Forelimb muscle (tissue), 1 donor: ENCODE data around the gene EPHA4. TPM values are rescaled to one million over a fixed set of nuclear protein-coding genes. Genes with fewer than 3 reads are reported as not detected.

Experiments used
- DNase-seq: peaks from one replicate; pipeline ENCODE4 v3.0.0-alpha.2; 2013; ENCODE audit warnings: low read depth
- polyA plus RNA-seq: library from polyadenylated mRNA; unstranded; fragments of 120-200 nt; gene quantifications from one replicate; pipeline ENCODE4 v1.2.1, GENCODE V29; 2013; ENCODE audit not compliant: insufficient read length

The EPHA4 gene
- polyA plus RNA-seq, 1 donor, result 8.7 TPM

DNA sequence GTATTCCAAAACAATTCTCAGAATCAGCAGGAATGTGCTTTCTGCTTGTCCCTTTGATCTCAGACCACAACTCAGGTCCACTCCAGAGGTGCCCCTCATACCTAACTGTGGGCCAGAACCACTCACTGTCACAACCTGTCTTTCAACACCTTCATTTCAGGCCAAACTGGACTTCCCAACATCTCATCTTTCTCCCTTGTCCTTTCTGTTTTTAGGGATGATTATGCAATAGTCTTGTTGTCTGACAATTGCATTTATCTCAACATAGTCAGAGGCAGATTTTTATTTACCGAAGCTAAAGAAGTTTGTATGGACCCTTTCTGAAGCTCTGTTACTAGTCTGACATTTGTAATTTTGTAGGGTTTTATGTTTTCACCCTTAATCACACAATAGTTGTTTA is 95.9 kb downstream of the EPHA4 start:
- no peak for DNase-seq

DNA sequence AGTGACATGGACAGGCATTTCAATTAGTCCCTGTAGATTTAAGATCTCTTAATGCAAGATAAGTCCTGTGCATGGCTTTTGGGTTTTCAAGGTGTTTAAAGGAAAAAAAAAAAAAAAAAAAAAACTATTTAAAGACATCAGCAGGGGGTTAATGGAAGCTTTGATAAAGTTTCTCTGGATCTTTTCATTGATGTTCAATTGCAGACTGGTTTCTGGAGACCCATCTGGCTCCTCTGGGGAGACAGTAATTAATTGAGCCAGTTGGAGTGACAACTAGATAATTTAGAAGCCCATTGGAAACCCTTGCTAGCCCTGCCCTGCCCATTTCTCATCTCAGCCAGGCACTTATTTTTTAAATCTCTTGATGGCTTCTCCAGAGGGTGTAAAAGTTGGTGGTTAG is 98.7 kb downstream of the EPHA4 start:
- DNase-seq, result no peak

DNA sequence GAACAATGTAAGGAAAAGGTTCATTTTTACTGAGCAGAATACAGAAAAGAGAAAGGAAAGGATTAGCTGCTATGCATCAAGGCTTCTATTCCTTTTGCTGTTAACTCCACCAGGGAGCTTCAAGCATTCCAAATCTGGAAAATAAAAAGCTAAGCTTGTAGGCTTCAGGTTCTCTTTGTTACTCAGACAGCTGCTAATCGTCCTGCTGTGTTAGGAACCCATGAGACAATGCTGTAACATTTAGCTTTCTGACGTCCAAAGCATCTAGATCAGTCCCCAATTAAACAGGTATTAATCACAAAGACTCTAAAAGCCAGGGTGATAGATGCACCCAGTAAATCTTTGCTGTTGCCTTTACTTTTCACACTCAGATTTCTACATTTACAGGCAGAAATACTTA is 103.8 kb downstream of the EPHA4 start:
- no peak for DNase-seq

DNA sequence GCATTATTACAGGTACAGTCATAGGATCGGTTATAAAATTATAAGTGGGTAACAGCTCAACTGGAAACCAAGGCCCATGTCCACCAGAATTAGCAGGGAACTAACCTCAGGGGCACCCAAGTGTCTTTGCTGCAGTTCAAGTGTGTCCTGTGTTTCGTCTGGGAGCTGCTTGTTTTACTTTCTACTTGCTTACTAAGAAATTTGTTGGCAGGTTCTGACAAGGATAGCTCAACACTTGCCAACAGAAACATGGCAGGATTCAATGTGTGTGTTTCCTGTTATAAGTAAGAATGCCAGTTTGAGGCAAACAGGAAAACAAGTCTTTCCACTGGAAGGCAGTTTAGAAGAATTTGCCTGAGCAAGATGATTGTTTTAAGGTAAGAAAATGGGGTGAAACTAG is 104.5 kb downstream of the EPHA4 start:
- no peak for DNase-seq

DNA sequence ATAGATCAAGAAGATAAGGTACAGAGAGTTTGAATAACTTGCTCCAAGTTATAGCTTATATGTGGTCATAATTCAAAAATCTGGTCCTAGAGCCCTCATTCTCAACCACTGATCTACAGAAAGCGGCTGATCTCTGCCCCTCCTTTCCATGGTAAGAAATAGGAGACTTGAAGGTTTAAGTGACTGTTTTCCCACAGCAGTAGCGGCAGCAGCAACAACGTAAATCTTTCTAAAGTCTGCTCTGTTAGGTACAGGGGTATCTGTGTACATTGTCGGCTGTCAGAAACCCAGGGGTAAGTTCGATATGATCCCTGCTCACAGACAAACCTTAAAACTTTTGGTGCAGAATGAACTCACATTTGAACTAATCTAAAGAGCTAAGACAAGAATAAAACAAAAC is 105.4 kb downstream of the EPHA4 start:
- DNase-seq, result no peak

DNA sequence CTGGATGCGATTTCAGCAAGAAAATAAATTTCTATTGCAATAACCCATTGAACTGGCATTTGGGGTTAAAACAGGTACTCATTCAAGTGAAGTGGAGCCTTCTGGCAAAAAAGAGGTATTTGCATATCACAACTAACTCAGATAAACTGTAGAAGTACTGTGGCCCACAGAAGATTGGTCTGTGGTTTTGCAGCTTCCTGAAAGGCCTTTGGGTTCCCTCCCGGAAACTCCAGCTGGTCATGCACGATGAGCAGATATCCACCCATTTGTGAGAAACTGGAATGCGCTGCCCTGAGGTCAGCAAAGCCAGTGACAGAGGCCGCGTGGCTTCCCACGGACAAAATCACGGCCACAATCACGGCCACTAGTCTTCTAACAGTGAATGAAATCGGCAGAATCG is 106.3 kb downstream of the EPHA4 start:
- no peak for DNase-seq

DNA sequence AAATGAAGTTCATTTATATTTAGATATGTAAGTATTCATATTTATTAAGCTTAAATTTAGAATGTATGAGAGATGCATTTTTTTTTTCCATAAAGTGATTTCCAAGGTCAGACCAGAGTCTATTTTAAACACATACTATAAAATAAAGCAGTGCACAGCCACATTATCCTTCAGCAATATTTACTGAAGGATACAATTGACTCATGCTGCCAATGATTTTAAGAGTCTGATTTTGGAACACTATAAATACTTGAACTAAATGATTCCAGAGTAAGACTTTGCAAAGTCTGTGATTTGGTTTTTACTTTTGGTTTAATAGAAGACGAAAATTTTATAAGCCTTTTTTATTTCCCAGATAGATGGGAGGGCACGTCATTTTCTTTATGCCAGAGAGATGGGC is 107.1 kb downstream of the EPHA4 start:
- no peak for DNase-seq

DNA sequence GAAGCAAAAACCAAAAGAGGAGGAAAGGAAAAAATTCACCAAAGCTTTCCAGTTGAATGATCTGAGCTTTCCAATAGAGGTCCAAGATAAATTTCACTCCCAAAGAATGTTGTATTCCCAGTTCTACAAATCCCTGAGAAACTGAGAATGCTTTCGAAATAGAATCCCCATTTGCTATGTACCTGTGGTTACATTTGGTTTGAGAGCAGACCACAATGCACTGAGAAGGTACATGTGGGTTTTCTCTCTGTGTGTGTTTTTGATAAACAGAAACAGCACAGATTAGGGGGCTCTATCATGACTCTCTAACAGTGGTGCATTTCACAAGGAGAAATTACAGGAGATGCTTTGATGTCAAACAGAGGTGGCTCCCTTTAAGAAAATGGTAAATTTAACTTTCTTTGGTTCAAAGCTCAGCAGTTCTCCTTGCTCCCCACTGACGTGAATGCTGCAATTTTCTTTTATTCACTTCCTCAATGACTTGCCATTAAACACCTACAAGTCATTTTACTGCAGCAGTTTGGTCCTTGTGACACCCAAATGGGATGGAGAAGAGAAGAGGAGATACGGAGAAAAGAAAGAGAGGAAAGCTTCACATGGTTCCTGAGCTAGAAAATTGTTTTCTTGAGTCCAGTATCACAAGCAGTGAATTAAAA is 108.7 kb downstream of the EPHA4 start:
- no peak for DNase-seq

DNA sequence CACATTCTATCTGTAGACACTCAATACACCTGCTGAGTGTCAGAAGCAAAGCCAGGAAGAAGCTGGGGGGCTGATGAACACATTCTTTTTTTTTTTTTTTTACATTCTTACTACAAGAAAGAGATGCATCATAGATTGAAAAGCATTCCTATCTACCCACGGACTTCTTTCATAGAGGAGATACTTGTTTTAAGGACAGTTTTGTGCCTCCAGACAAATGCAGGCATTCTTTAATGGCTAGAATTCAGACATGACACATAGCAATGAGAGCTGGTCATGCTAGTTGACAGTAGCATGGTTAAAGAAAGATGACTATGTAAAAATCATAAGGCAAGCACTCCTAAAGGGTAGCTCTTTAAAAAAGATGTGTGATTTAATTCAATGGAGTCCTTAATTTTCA is 110.2 kb downstream of the EPHA4 start:
- no peak for DNase-seq

DNA sequence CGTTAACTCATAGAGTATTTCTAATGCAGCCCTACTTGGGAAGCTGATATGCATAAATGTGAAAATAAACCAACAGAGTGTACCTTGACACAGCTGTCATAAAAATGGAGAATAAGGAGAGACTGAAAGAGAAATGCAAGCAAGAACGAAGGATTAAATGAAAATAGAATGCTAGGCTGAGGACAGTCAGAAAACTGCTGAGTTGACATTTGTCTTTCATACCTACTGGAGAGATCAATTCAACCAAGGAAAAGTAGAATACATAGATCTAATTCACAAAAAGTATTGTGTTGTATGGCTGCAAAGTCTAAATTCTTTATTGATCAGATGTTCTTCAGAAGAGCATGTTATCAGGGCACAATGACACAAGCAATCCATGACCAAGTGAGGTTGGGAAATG is 112.0 kb downstream of the EPHA4 start:
- DNase-seq, result no peak

DNA sequence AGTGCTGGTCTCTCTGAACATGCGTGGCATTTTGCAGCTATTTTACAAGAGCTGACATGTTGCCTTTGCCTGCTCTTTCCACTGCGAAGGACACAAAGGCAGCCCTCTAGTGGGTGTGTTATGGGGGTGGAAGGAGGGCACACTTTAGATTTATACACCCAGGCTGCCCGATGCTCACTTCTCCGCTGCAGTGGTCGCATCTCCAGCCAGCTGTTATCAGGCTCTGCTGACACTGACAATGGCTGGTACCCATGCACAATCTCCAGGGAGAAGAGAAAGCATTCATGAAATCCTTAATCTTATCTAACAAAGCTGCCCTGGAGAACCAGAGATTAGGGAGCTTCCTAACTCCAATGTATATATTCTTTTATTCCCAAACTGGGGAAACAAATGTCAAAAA is 113.5 kb downstream of the EPHA4 start:
- no peak for DNase-seq

DNA sequence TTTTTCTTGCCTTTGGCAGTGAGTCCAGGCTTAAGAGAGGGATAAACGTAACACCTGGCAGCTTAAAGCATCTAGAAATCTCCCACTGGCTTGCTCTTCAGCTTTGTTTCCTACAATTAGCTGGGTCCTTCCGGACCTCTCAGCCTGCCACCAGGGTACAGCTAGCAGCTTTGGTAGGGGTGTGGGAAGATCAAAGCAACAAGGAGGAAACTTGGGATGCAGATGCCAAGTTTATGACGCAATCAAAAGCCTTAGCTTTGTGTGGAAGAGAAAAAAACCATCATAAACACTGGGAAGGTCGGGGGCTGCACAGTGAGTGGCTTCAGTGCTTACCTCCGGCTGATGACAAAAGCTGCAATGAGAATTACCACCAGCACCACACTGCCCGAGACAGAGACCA is 116.9 kb downstream of the EPHA4 start:
- no peak for DNase-seq

DNA sequence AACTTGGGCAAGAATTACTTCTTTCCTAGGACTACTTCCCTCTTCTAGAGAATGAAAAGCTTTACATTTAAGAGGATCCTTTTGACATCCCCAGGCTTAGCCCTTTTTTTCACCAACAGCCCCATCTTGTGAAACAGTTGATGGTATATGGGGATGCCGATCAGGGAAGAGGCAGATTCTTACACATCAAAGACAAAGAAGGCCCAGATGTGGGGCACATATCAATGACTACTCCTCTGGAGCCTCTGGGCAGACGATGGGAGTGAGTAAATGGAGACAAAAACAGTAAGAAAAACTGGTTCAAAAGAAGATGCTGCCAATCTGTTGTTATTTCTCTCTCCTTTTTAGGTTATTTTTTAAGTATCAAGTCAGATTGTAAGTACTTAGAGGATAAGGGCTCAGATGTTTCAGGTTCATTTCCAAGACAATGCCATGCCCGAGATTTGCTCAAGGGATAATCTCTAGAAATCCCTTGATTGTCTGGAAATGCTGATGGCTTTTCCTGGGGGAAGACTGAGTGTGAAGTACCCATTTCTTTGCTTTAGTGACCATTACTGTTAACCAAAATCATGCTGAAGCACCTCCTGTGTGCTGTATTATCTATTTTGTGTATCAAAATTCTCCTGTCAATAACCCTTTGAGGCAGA is 117.5 kb downstream of the EPHA4 start:
- DNase-seq, result no peak

DNA sequence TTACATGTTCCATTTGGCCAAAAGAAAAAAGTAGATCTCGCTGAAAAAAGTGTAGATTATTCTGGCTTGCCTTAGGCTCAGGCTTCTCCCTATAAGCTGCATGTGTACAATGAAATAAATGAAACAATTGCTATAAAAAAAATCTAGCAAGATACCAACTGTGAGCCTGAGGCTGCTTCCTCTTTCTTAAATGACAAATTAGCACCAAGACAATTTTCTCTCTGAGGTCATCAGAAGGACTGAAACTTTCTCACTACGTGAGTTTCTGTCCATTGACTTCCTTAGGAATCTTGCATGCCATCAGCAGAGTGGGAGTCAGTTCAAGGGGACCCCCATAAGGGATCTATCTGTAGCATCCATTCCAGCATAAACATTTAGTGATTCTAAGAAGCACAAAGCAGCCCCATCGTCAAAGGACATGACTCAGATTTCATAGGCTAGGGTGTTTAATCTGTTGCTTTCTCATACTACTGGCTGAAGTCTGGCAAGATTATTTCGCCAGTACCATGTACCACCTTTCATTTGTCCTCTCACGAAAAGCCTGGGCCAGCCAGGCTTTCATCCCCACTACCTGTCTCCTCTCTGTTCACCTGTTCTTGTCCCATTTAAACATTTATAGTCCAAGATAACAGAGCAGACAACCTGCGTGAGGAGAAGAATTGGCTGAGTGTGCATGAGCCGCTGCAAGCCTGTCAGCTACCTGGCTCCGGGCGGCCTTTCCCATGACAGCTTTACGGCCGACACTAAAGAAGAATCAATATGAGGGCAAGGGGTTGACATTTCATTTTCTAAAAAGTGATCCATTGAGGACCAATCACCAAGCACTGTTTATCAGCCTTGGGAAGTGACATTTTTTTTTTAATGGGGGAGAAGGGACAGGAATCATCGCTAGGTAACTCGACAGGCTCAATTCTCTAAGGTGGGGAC is 120.0 kb downstream of the EPHA4 start:
- no peak for DNase-seq

DNA sequence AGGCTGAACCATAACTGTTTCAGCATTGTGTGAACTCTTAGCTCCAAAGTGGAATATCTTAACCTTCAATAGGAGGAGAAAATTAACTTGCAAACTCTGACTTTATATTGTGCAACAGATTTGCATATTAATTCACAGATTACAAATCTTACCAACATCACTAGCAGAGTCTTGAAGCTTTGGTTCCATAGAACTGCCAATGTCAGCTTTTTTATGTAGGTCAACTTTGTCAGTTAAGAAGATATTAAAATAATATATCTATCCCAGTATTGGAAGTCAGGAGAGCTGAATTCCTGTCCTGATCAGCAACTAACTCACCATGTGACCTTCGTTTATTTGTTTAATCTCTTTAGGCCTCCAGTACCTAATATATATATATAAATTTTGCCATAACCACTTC is 121.8 kb downstream of the EPHA4 start:
- DNase-seq, result no peak

DNA sequence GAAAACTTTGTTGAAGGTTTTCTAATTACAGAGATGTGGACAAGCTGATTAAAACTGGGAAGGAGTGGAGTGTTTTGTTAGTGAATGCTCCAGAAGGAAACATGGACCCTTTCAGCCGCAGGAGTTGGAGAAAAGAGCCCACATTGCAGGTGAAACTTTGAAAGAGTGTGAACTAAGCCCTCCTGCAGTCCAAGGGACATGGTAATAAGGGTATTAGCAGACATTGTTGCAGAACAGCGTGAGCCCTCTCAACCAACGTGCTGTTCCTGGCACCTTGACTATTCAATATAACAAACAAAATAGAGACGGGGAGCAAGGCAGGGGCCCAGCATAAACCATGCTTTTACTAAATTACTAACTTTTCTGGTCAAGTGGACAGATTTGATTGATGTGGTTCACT is 122.7 kb downstream of the EPHA4 start:
- no peak for DNase-seq

DNA sequence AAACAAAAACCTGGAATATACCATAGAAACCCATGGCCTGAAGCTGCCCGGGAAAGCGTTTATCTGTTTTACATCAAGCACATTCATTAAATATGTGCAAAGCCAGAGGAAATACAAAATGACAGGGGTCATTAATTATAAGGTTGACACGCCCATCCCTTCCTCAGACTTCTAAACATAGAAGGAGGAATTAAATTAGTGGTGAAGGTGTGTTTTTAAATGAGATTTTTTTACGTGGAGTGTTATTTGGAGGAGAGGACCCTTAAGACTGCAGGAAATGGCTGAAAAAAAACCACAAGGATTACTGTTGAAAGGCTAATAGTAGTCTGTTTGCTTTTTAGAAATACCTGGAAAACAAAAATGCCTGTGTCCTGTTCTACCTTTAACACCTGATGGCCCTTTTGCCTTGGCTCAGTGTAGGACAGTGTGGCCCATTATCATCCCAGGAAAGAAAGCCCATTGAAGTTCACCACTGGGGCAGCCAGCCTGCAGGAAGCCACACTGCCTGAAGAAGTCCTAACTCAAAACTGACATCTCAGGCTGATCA is 123.2 kb downstream of the EPHA4 start:
- no peak for DNase-seq

DNA sequence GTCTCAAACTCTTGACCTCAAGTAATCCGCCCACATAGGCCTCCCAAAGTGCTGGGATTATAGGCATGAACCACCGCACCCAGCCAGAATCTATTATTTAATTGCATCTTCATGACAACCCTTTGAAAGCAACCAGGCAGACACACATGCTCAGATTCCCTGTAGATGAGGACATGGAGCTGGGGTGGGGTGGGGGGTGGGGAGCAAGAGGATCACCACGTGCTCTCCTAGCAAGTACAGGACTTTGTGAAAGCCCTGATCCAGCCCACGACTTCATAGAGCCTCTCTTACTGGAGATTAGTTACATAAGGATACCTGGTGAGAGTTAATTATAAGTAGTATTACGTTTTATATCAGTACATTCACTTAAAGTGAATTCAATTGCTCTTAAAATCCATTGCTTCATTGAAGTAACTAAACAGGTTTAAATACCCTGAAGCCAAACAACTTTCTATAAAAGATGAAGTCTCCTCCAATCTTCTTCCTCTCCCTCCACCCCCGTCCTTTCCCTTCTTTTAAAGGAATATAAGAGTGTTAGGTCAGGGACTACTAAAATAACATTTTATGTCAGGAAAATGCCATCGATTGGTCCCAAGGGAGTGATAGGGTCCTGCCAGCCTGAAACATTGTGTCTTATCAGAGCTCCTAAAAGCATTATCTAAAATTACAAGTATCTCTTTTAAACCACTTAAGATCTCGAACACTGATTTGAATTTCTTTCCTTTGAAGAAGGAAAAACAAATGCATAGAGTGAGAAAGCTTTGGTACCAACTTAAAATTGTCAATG is 123.9 kb downstream of the EPHA4 start:
- no peak for DNase-seq

DNA sequence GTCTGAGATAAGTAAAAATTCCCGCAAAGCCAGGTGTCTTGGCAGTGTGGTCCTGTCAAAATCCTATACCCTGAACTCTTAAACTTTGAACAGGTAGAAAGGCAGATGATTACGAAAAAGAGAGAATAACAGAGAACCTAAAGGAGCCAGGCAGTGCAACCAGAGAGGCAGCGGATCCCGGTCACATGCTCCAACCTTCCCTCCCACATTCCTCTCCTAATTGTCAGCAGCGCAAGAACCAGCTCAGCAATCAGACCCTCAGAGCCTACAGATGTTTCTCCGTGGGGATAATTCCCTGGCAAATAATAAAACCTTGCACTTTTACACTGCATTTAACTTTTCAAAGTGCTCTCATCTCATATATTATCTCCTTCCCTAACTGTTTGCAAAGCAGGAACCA is 124.8 kb downstream of the EPHA4 start:
- no peak for DNase-seq

DNA sequence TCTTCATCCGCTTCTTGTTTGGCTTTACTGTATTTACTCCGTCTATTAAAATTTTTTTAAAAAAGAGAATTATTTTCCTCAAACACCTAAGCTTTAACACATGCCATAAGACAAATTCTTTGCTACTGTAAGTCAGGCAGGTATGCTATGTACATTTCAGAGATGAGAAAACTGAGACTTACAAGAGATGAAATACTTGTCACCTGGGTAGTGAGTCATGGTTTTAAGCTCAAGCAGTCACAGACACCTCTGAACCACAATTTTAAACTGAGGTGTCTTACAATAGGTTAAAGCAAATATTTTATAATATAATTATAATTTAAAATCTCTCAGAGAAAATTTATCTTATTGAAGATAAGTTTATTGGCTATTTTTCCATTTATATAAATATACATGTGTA is 126.0 kb downstream of the EPHA4 start:
- DNase-seq, result no peak

DNA sequence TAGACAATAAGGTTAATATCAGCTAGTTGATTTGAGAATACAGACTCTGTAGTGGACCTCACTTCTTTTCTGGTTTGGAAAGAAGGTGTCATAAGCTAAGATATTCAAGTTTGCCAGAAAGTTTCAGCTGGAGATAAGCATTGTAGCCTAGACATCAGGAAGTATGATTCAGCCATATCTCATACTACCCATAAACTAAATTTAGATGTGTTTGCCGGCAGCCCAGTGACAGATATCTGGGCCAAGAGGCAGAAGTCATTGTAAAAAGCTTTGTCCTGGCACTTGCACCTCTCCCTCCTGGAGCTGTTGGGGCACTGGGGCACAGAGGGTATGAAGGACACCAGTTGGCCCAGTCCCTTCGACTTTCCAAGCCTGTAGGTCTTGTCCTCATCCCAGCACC is 128.0 kb downstream of the EPHA4 start:
- no peak for DNase-seq

DNA sequence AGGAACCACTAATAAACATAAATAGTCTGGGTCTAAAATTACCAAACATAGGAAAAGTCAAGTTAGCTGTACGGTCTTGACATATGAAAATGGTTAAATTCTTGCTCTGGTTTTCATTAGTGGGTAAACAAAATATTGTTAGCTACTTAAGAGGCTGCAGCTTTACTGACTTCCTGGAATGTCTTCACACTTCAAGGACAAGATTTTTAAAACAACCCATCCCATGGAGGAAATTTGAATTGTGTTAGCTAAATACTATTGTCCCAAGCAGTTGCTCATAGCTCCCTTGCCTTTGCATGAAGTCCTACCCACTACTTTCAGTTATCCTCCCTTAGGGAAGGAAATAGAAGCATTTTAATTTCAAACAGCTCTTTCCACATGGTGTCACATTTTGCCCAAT is 128.5 kb downstream of the EPHA4 start:
- no peak for DNase-seq
